Fibroblast of lung (primary cell): Measurements from ENCODE around the gene C1GALT1. TPM values are rescaled to one million over a fixed set of nuclear protein-coding genes. Genes with fewer than 3 reads are reported as not detected.
A peak's percentile ranks its signal among the peaks of the same experiment; 100 is the strongest.

Experiments
- DNase-seq, 2 donors: peaks; one replicate each; pipeline versions ENCODE4 v3.0.0 to v3.0.0-alpha.2; 2010; ENCODE audit warnings: low read depth in 2 of 2
- H2AFZ ChIP-seq: 2 replicates; pipeline ENCODE4 v1.5.1; 2012; ENCODE audit warnings: low read length, control low read depth, inconsistent platforms
- H3K27ac ChIP-seq: 2 replicates; pipeline ENCODE4 v1.5.1; 2011; ENCODE audit warnings: low read length, control low read depth; ENCODE audit not compliant: insufficient read depth
- H3K27me3 ChIP-seq: 2 replicates; pipeline ENCODE4 v1.5.1; 2011; ENCODE audit warnings: mild to moderate bottlenecking, low read length; ENCODE audit not compliant: control insufficient read depth, insufficient read depth
- H3K36me3 ChIP-seq: 2 replicates; pipeline ENCODE4 v1.5.1; 2011; ENCODE audit warnings: low read length; ENCODE audit not compliant: control insufficient read depth, insufficient read depth
- H3K4me1 ChIP-seq: 2 replicates; pipeline ENCODE4 v1.5.1; 2011; ENCODE audit warnings: low read length; ENCODE audit not compliant: control insufficient read depth, insufficient read depth; ENCODE audit errors: extremely low read depth
- H3K4me2 ChIP-seq: 2 replicates; pipeline ENCODE4 v1.5.1; 2011; ENCODE audit warnings: low read length, control low read depth; ENCODE audit not compliant: insufficient read depth; ENCODE audit errors: extremely low read depth
- H3K4me3 ChIP-seq, 4 experiments: fragments of 200-600 bp in 1 of 4; sonication (generic) in 1 of 4; replicated peaks in 1 of 4; 2 replicates each; pipeline ENCODE4 v1.5.1; 2011 to 2016; ENCODE audit warnings: low read length in 4 of 4, low read depth in 3 of 4, mild to moderate bottlenecking in 3 of 4, control low read depth in 2 of 4, inconsistent platforms in 1 of 4, mixed read lengths in 1 of 4; ENCODE audit not compliant: insufficient read depth in 1 of 4; ENCODE audit errors: control extremely low read depth in 1 of 4
- H3K79me2 ChIP-seq: 2 replicates; pipeline ENCODE4 v1.5.1; 2012; ENCODE audit warnings: mild to moderate bottlenecking, low read length, inconsistent platforms; ENCODE audit not compliant: control insufficient read depth, insufficient read depth
- H3K9ac ChIP-seq: 2 replicates; pipeline ENCODE4 v1.5.1; 2011; ENCODE audit warnings: mild to moderate bottlenecking, low read length, control low read depth; ENCODE audit not compliant: insufficient read depth
- H3K9me3 ChIP-seq: 2 replicates; pipeline ENCODE4 v1.5.1; 2012; ENCODE audit warnings: low read depth, low read length; ENCODE audit not compliant: control insufficient read depth, insufficient read depth
- H4K20me1 ChIP-seq: 2 replicates; pipeline ENCODE4 v1.5.1; 2011; ENCODE audit warnings: low read length; ENCODE audit not compliant: control insufficient read depth, insufficient read depth; ENCODE audit errors: extremely low read depth
- CTCF ChIP-seq, 2 donors: IDR thresholded peaks in 1 of 2; conservative IDR thresholded peaks in 1 of 2; 1 replicate in 1 of 2; 2 replicates in 1 of 2; pipeline ENCODE4 v1.5.1; 2011 to 2012; ENCODE audit warnings: low read length in 2 of 2, control low read depth in 1 of 2, inconsistent platforms in 1 of 2, low read depth in 1 of 2, mild to moderate bottlenecking in 1 of 2
- EZH2 ChIP-seq: IDR thresholded peaks from 2 replicates; pipeline ENCODE4 v1.5.1; 2012; ENCODE audit warnings: low read length, control low read depth, mild to moderate bottlenecking; ENCODE audit errors: missing control alignments
- polyA plus RNA-seq, 2 donors: library from polyadenylated mRNA; depleted of rRNA in 1 of 2; stranded (reverse) in 1 of 2; unstranded in 1 of 2; fragments of >200 nt; gene quantifications; 2 replicates each; pipeline ENCODE4 v1.2.1, GENCODE V29; 2011 to 2012; ENCODE audit warnings: missing spikeins in 1 of 2
- total RNA-seq: library from RNA; depleted of rRNA; stranded (reverse); fragments of >200 nt; gene quantifications from 2 replicates; pipeline ENCODE4 v1.2.1, GENCODE V29; 2014

The C1GALT1 gene
- total and polyA plus RNA-seq, 2 donors (not counting 1 experiment from before 2014, with no cell fraction given): 17.0 to 26.3 TPM

DNA sequence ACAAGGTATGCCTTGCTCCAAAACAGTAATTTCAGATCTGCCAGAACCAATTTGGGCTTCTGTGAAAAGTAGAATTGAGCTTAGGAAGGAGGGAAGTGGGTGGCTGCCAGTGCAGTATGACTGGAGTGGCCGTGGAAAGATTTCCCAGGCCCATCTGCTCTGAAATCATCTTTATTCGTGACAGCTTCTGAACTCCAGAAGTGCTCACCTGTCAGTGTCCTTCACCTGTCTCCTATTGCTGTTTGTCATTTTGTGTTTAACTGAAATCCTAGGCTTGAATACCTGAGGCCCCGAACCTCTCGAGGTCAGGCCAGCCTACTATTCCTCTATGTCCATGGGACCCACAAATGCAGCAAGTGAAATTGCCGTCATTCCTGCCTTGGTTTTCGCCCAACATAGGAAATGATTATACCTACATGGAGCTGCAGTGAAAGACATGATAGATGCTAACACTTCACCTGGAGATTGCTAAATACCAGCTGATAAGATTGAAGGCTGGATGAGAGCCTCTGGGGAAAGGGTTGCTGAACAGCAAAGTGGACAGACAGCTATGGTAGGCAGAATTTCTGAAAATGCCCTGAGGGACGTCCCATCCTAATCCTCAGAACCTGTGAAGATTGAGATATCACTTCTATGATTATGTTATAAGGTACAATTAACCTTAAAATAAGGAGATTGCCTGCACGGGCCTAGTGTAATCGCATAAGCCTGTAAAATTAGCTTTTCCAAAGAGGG lies 82.1 kb downstream of the C1GALT1 start:
- no peaks in the 10 kb centered on the region for H3K36me3 ChIP-seq
- H3K27ac ChIP-seq: no peak overlapping the region
- no peak overlapping the region for H3K4me3 ChIP-seq
- H3K9me3 ChIP-seq: no peaks in the 10 kb centered on the region
- H3K27me3 ChIP-seq: no peaks in the 10 kb centered on the region
- no peaks in the 10 kb centered on the region for H4K20me1 ChIP-seq
- TF ChIP-seq CTCF (conservative IDR thresholded peaks at IDR 0.05 in 1 of 2, IDR thresholded peaks at IDR 0.05 in 1 of 2; ENCODE audit: low read depth in 1 of 2, low read length in 2 of 2) (no peak), EZH2 (no peak)
- H3K79me2 ChIP-seq: no peaks in the 10 kb centered on the region
- H3K4me1 ChIP-seq: no peaks in the 10 kb centered on the region
- H3K9ac ChIP-seq: no peak overlapping the region
- DNase-seq: no peak
- H3K4me2 ChIP-seq: no peak overlapping the region
- H2AFZ ChIP-seq: no peak overlapping the region

DNA sequence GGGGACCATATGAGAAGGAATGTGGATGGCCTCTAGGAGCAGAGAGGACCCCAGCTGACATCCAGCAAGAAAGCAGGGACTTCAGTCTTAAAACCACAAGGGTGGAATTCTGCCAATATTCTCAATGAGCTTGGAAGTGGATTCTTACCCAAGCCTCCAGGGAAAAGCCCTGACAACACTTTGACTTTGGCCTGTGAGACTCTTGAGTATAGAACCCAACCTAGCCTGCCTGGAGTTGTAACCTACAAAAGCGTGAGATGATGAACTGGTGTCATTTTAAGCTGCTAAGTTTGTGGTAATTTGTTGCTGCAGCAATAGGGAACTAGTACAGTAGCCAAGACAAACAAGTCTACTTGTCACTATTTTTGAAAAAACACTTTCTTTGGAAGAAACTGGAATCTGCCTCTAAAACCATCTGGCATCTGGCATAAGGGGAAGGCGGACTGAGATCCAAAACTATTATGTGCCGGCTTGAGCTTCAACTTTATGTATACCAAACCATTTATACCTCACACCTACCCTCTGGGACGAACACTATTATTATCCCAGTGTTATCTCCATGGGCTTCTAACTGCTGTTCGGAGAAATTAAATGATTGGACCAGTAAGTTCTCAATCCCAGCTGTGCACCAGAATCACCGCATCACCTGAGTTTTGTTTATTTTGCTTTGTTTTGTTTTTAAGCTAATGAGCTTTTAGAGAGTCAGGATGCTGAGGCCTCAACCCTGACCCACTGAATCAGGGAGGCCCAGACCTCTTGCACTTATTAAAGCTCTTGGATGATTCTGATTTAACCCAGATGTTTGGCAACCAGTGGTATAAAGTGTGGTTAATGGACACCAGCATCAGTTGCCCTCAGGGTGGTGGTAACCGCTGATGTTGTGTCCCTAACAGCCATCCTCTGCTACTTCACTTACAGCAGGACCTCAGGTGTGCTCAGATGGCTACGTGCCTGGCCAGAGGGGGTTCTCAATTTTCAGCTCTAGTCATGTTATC lies 83.0 kb downstream of the C1GALT1 start:
- Histone ChIP-seq H4K20me1 (no peaks in the 10 kb centered on the region), H3K9ac (no peak overlapping the region), H3K4me2 (no peak overlapping the region), H3K27me3 (no peaks in the 10 kb centered on the region), H3K4me1 (no peaks in the 10 kb centered on the region), H3K27ac (no peak overlapping the region), H3K4me3 (no peak overlapping the region), H3K36me3 (no peaks in the 10 kb centered on the region), H2AFZ (no peak overlapping the region), H3K9me3 (no peaks in the 10 kb centered on the region), H3K79me2 (no peaks in the 10 kb centered on the region)
- DNase-seq: peak; percentile 27 to 68
- TF ChIP-seq CTCF (conservative IDR thresholded peaks at IDR 0.05 in 1 of 2, IDR thresholded peaks at IDR 0.05 in 1 of 2; ENCODE audit: low read depth in 1 of 2, low read length in 2 of 2) (no peak), EZH2 (no peak)

DNA sequence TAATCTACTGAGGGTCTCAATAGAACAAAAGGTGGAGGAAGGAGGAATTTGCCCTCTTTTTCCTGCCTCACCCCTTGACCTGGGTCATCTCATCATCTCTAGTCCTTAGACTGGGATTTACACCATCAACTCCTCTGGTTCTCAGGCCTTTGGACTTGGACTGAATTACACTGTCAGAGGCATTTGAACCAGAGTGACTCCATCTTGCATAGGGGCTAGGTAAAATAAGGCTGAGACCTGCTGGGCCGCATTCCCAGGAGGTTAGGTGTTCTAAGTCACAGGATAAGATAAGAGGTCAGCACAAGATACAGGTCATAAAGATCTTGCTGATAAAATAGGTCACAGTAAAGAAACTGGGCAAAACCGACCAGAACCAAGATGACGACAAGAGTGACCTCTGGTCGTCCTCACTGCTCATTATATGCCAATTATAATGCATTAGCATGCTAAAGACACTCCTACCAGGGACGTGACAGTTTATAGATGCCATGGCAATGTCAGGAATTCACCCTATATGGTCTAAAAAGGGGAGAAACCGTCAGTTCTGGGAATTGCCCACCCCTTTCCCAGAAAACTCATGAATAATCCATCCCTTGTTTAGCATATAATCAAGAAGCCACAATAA lies 84.0 kb downstream of the C1GALT1 start:
- Histone ChIP-seq H3K79me2 (no peaks in the 10 kb centered on the region), H3K36me3 (no peaks in the 10 kb centered on the region), H3K27ac (no peak overlapping the region), H3K4me2 (no peak overlapping the region), H4K20me1 (no peaks in the 10 kb centered on the region), H2AFZ (no peak overlapping the region), H3K27me3 (no peaks in the 10 kb centered on the region), H3K9me3 (no peaks in the 10 kb centered on the region), H3K9ac (no peak overlapping the region), H3K4me1 (no peaks in the 10 kb centered on the region), H3K4me3 (no peak overlapping the region)
- TF ChIP-seq EZH2 (no peak), CTCF (conservative IDR thresholded peaks at IDR 0.05 in 1 of 2, IDR thresholded peaks at IDR 0.05 in 1 of 2; ENCODE audit: low read depth in 1 of 2, low read length in 2 of 2) (no peak)
- no peak for DNase-seq
